Measurements from ENCODE around the gene ASB16. TPM values are rescaled to one million over a fixed set of nuclear protein-coding genes. Genes with fewer than 3 reads are reported as not detected.

The ASB16 gene
- total RNA-seq, 4 donors from 2014 or later, result 0.14 to 2.3 (median 1.3) TPM; not detected in 1

DNA sequence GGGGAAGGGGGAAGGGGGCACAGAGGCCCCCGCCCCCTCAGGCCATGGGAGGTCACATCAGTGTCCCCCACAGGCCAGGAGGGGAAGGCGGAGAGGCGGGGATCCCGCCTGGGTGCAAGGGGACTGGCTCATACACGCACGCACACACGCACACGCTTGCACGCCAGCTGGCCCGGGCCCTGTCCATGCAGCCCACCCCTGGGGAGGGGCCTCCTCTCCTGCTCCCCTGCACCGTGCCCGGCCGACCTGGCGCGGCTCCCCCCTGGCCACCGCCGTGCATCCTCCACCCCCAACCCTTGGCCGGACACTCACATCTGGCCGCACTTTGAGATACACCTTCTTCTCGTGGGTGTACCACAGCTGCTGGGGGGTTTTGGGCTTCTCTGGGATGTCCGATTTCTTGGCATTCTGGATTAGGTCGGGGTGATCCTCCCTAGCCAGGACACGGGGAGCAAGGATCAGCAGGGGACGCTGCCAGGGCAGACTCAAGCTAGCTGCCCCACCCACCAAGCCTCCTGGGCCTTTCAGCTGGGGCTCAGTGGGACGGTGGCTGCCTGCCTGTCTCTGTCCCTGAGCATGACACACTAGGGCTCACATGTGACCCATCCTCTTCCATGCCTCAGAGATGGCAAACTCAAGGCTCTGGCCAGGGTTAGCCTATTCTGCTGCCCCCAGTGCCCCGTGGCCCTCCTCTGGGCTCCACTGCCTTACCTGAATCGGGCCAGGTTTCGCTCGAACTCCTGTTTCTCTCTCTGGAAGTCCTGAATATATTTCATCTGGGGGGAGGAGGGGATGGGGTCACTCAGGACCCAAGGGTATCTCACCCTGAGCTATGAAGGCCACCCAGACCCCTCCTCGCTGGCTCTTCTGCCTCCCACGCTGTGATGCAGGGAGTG lies 42.3 kb downstream of the ASB16 start:
- intact Hi-C loops (cut with DNase I; ENCODE audit: low total_unique reads), result loop anchor here (5.0 kb wide), 1 partner anchor 120 kb away; no protein-coding TSS in a partner anchor
- no peak for DNase-seq
- H3K4me1 ChIP-seq, result peaks cover 13 to 22% of the 10 kb centered on the region in 2 donors
- H3K27ac ChIP-seq, result peak overlapping the region in 1 of 2 donors; percentile 15
- H3K9me3 ChIP-seq, result no peaks in the 10 kb centered on the region
- TF ChIP-seq, protein P1, sequence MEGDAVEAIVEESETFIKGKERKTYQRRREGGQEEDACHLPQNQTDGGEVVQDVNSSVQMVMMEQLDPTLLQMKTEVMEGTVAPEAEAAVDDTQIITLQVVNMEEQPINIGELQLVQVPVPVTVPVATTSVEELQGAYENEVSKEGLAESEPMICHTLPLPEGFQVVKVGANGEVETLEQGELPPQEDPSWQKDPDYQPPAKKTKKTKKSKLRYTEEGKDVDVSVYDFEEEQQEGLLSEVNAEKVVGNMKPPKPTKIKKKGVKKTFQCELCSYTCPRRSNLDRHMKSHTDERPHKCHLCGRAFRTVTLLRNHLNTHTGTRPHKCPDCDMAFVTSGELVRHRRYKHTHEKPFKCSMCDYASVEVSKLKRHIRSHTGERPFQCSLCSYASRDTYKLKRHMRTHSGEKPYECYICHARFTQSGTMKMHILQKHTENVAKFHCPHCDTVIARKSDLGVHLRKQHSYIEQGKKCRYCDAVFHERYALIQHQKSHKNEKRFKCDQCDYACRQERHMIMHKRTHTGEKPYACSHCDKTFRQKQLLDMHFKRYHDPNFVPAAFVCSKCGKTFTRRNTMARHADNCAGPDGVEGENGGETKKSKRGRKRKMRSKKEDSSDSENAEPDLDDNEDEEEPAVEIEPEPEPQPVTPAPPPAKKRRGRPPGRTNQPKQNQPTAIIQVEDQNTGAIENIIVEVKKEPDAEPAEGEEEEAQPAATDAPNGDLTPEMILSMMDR (IDR thresholded peaks at IDR 0.05), result no peak
- H3K36me3 ChIP-seq, result no peaks in the 10 kb centered on the region
- no peaks in the 10 kb centered on the region for H3K27me3 ChIP-seq
- no peak overlapping the region for H3K4me3 ChIP-seq

DNA sequence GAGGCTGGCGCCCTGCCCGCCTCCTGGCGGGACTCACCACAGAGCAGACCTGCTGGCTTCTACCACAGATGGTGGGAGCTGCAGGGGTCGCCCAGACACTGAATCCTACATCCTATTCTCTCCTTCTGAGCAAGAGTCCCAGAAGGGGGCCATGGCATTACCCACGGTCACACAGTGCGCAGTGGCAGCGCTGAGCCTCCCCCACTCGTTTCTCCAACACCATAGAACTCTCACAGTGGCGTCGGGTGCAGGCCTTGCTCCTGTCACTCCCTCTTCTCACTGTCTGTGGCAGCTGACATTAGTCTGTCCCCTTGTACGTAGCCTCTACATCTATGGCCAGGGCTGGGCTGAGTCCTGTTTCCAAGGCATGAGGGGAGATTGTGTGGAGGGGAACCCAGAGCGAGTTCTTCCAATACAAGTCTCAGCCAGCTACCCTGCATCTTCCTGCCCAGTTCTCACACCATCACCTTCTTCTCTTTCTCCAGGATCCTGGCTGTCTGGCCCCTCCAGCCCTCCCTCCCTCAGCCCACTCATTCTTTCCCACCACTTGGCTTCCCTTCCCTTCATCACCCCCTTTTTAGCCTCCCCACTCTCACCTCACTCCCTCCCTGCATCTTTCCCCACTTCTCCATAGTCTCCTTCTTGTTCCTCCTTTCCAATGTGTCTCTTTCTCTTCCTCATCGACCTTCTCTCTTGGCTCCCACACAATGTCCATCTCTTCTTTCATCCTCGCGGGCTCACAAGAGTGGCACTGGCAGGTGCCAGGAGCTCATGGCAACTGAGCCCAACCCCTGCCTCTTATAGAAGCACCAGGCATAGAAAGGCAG lies 43.1 kb downstream of the ASB16 start:
- peaks cover 16 to 27% of the 10 kb centered on the region in 2 donors for H3K4me1 ChIP-seq
- peak overlapping the region in 1 of 2 donors; percentile 15 for H3K27ac ChIP-seq
- no peak overlapping the region for H3K4me3 ChIP-seq
- DNase-seq, result no peak
- no peaks in the 10 kb centered on the region for H3K27me3 ChIP-seq
- H3K9me3 ChIP-seq, result no peaks in the 10 kb centered on the region
- TF ChIP-seq POLR2A (IDR thresholded peaks at IDR 0.05), result no peak
- TF ChIP-seq, protein P1 (IDR thresholded peaks at IDR 0.05), result no peak
- intact Hi-C loops (cut with DNase I; ENCODE audit: low total_unique reads), result loop anchor here (5.0 kb wide), 1 partner anchor 119 kb away; no protein-coding TSS in a partner anchor
- H3K36me3 ChIP-seq, result no peaks in the 10 kb centered on the region

DNA sequence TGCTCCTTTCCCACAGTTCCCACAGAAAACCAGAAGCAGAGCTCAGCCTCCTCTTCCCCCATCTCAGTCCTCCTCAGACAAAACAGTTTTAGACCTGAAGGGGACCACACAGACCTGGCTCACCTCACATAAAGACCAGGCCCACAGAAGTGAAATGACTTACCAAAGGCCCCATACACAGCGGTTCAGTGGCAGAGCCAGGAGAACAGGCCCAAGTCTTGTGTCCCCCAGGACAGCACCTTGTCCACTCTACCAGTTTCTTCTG lies 43.7 kb downstream of the ASB16 start:
- no peak overlapping the region for H3K27ac ChIP-seq
- intact Hi-C loops (cut with DNase I; ENCODE audit: low total_unique reads), result loop anchor here (5.0 kb wide), 1 partner anchor 118 kb away; no protein-coding TSS in a partner anchor

DNA sequence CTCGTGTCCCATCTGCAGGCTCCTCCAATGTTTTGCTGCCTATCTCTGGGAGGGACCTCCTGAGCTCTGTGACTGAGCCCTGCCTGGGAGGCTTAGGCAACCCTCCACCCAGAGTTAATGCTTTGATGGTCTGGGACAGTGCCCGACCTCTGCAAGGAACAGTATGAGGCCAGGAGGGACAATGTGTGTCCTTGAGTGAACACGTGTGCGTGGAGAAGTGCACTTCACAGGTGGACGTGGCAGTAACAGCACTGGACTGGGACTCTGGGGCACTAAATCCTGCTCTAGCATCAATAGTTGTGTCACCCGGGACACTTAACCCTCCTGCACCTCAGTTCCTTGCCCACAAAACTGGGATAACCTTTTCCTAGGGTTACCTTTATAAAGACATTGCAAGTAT lies 44.4 kb downstream of the ASB16 start:
- Histone ChIP-seq H3K4me3 (no peak overlapping the region), H3K27ac (no peak overlapping the region), H3K9me3 (no peaks in the 10 kb centered on the region), H3K4me1 (peaks cover 16 to 27% of the 10 kb centered on the region in 2 donors), H3K36me3 (no peaks in the 10 kb centered on the region), H3K27me3 (no peaks in the 10 kb centered on the region)
- intact Hi-C loops (cut with DNase I; ENCODE audit: low total_unique reads), result loop anchor here (5.0 kb wide), 1 partner anchor 117 kb away; no protein-coding TSS in a partner anchor
- no peak for DNase-seq
- no peak for TF ChIP-seq POLR2A (IDR thresholded peaks at IDR 0.05)
- TF ChIP-seq, protein P1 (IDR thresholded peaks at IDR 0.05), result no peak

More for the DNA sequence above, 43.7 kb downstream of the ASB16 start:
- Histone ChIP-seq H3K27me3 (no peaks in the 10 kb centered on the region), H3K4me3 (no peak overlapping the region), H3K4me1 (peaks cover 16 to 27% of the 10 kb centered on the region in 2 donors), H3K36me3 (no peaks in the 10 kb centered on the region), H3K9me3 (no peaks in the 10 kb centered on the region)
- TF ChIP-seq POLR2A (IDR thresholded peaks at IDR 0.05), result no peak
- TF ChIP-seq, protein P1 (IDR thresholded peaks at IDR 0.05), result no peak
- no peak for DNase-seq
